ENCODE results near the gene FYB1. TPM values are rescaled to one million over a fixed set of nuclear protein-coding genes. Genes with fewer than 3 reads are reported as not detected.

Gene FYB1
- total RNA-seq (2014; rRNA removed; shearing (Covaris generic)), result 1.0 and 2.4 TPM in 2 replicates

DNA sequence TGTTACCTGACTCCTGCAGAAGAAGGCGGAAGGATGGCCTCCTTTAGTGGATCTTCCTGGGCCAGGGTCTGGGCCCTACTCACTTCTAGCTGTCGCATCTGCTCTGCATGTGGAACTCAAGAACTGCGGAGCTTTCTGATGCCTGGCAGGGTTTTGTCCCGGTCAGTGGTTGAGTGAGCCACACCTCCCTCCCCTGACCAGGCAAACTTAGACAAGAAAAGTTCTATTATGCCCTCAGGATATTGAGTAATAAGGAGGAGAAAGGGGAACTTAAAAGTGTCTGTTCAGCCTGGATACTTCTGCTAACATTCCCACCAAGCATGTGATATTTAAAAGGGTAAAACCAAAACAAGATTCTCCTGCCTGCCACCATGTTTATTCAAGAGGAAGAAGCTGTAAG, at the start of gene FYB1:
FYB1 (minus strand) TSS at position 127 of the 400 bp plus-strand sequence. CDS start 16,603 bp downstream, outside the sequence.

GRCh38 chr5:39074017-39074814, 145.1 kb downstream of the FYB1 start, which contains the start of gene RICTOR:
RICTOR (minus strand) TSS chr5:39074399; CDS start chr5:39074377, 22 bp downstream.

Other genes starting within 250 kb of the FYB1 start
- 15.7 and 16.0 TPM in 2 replicates for gene RICTOR, start 145.2 kb downstream of the FYB1 start, total RNA-seq (2014; rRNA removed; shearing (Covaris generic))
- not detected in 2 replicates for gene C9, start 144.9 kb upstream of the FYB1 start, total RNA-seq (2014; rRNA removed; shearing (Covaris generic))
- gene DAB2, start 205.4 kb upstream of the FYB1 start, total RNA-seq (2014; rRNA removed; shearing (Covaris generic)), result 13.5 and 14.2 TPM in 2 replicates

Data from A375 (cell line).